Aorta (tissue), 5 donors: ENCODE data around the gene ZBED5. TPM values are rescaled to one million over a fixed set of nuclear protein-coding genes. Genes with fewer than 3 reads are reported as not detected.
"Not testable (repeated sequence)": the region's sequence is repeated elsewhere in the genome, so short reads cannot be mapped to it uniquely, and the experiment has no call there.

Experiments
- ATAC-seq: fragments of 200-7000 bp; cut with Tn5 transposase; one replicate; pipeline ENCODE4 v1.9.1; 2022; ENCODE audit warnings: moderate library complexity; ENCODE audit not compliant: low FRiP score
- DNase-seq, 2 donors: peaks; one replicate each; pipeline ENCODE4 v3.0.0-alpha.2; 2020
- H3K27ac ChIP-seq, 2 donors: one replicate each; pipeline ENCODE4 v1.5.1; 2013; ENCODE audit warnings: low read length in 2 of 2, mild to moderate bottlenecking in 2 of 2, moderate library complexity in 2 of 2, control low read depth in 1 of 2, inconsistent platforms in 1 of 2, low read depth in 1 of 2
- H3K27me3 ChIP-seq, 2 donors: one replicate each; pipeline ENCODE4 v1.6.1; 2013; ENCODE audit warnings: control low read depth in 1 of 2, low read length in 1 of 2, mild to moderate bottlenecking in 1 of 2, moderate library complexity in 1 of 2; ENCODE audit not compliant: insufficient read depth in 2 of 2, control insufficient read depth in 1 of 2
- H3K36me3 ChIP-seq, 2 donors: one replicate each; pipeline ENCODE4 v1.6.1; 2013; ENCODE audit warnings: control low read depth in 1 of 2, low read length in 1 of 2, mild to moderate bottlenecking in 1 of 2; ENCODE audit not compliant: insufficient read depth in 2 of 2, control insufficient read depth in 1 of 2
- H3K4me1 ChIP-seq, 2 donors: one replicate each; pipeline ENCODE4 v1.6.1; 2013; ENCODE audit warnings: low read length in 2 of 2, control low read depth in 1 of 2, mild to moderate bottlenecking in 1 of 2, moderate library complexity in 1 of 2; ENCODE audit not compliant: insufficient read depth in 2 of 2, control insufficient read depth in 1 of 2
- H3K4me3 ChIP-seq, 2 donors: one replicate each; pipeline ENCODE4 v1.5.1; 2013; ENCODE audit warnings: low read length in 2 of 2, control low read depth in 1 of 2, mild to moderate bottlenecking in 1 of 2
- H3K9me3 ChIP-seq: one replicate; pipeline ENCODE4 v1.6.1; 2013; ENCODE audit warnings: mild to moderate bottlenecking, low read length; ENCODE audit not compliant: control insufficient read depth
- WGBS, 2 donors: extraction: QIAGEN DNeasy Blood & Tissue Kit; methylation state at CpG; one replicate each; pipeline ENCODE4 v1.1.7; 2013; 5-methylcytosine and 5-hydroxymethylcytosine counted together
- intact Hi-C, 2 donors: fragments of 100-400 bp; cut with DNase I; formaldehyde crosslinking; loops; one replicate each; pipeline versions ENCODE4 v1.14.2 to v1.15.0; 2022
- polyA plus RNA-seq, 2 donors: library from polyadenylated mRNA; stranded (reverse); fragments of 200-250 nt; gene quantifications; one replicate each; pipeline ENCODE4 v1.2.3, GENCODE V29; 2013
- total RNA-seq, 2 donors: library from RNA; stranded (reverse); fragmentation: NEBNext Ultra II Directional; extraction: Animal tissue kit (Norgen Biotek cat#: 25700); gene quantifications; one replicate each; pipeline ENCODE4 v1.2.1, GENCODE V29; 2021
- donor health status: healthy with polysubstance abuse.
- donor health status: Bipolar disorder and iron deficiency.
- donor health status: DM: no; HTN: no; CAD: no.
- donor health status: DM: no; HTN: no; CAD: no.
- donor health status: DM: yes; HTN: yes; CAD: no.

Gene ZBED5
- total and polyA plus RNA-seq, 4 donors, result 16.5 to 63.8 (median 53.6) TPM

GRCh38 chr11:10897150-10897549, 39.3 kb upstream of the ZBED5 start:
- Histone ChIP-seq H3K4me1 (peaks cover 2 to 3% of the 10 kb centered on the region in 2 donors), H3K27me3 (no peaks in the 10 kb centered on the region), H3K36me3 (no peaks in the 10 kb centered on the region), H3K4me3 (no peak overlapping the region), H3K9me3 (no peaks in the 10 kb centered on the region), H3K27ac (no peak overlapping the region)
- no peak for DNase-seq
- intact Hi-C loops, result loop anchor here in 1 of 2 donors (5.0 kb wide), 1 partner anchor 35 kb away; no protein-coding TSS in a partner anchor
- WGBS, 2 donors, result 96 to 99% methylated on average over 1 of the region's 1 CpG
- ATAC-seq, result no peak

- Histone ChIP-seq H3K36me3 (no peaks in the 10 kb centered on the region), H3K27me3 (no peaks in the 10 kb centered on the region), H3K4me3 (no peak overlapping the region), H3K4me1 (peaks cover 2 to 3% of the 10 kb centered on the region in 2 donors), H3K9me3 (no peaks in the 10 kb centered on the region), H3K27ac (no peak overlapping the region)
- ATAC-seq (no peak), DNase-seq (no peak)
- 83 to 88% methylated on average over 9 of the region's 9 CpGs for WGBS, 2 donors
- intact Hi-C loops, result loop anchor here in 1 of 2 donors (5.0 kb wide), 1 partner anchor 34 kb away; no protein-coding TSS in a partner anchor
These were observed 38.6 kb upstream of the ZBED5 start for GRCh38 chr11:10896493-10896892.

GRCh38 chr11:10895285-10895684, 37.4 kb upstream of the ZBED5 start:
- Histone ChIP-seq H3K27me3 (no peaks in the 10 kb centered on the region), H3K4me1 (peaks cover 2 to 3% of the 10 kb centered on the region in 2 donors), H3K9me3 (no peaks in the 10 kb centered on the region), H3K4me3 (no peak overlapping the region), H3K27ac (no peak overlapping the region), H3K36me3 (no peaks in the 10 kb centered on the region)
- intact Hi-C loops, result loop anchor here in 1 of 2 donors (5.0 kb wide), 1 partner anchor 33 kb away; no protein-coding TSS in a partner anchor
- DNase-seq (no peak), ATAC-seq (no peak)
- WGBS, 2 donors, result 94 to 98% methylated on average over 2 of the region's 2 CpGs

GRCh38 chr11:10894666-10895065, 36.8 kb upstream of the ZBED5 start:
- H3K27me3 ChIP-seq, result no peaks in the 10 kb centered on the region
- intact Hi-C loops, result loop anchor here in 1 of 2 donors (5.0 kb wide), 1 partner anchor 32 kb away; no protein-coding TSS in a partner anchor
- H3K9me3 ChIP-seq, result no peaks in the 10 kb centered on the region
- H3K4me3 ChIP-seq, result no peak overlapping the region
- DNase-seq (no peak), ATAC-seq (no peak)
- no peak overlapping the region for H3K27ac ChIP-seq
- peaks cover 2 to 3% of the 10 kb centered on the region in 2 donors for H3K4me1 ChIP-seq
- 98 to 100% methylated on average over 1 of the region's 1 CpG for WGBS, 2 donors
- no peaks in the 10 kb centered on the region for H3K36me3 ChIP-seq

GRCh38 chr11:10893714-10894151, 35.9 kb upstream of the ZBED5 start:
- H3K27me3 ChIP-seq, result no peaks in the 10 kb centered on the region
- DNase-seq (no peak), ATAC-seq (no peak)
- no peaks in the 10 kb centered on the region for H3K36me3 ChIP-seq
- no peak overlapping the region for H3K27ac ChIP-seq
- peaks cover 0 to 2% of the 10 kb centered on the region in 2 donors for H3K4me1 ChIP-seq
- intact Hi-C loops, result no loop called here
- H3K9me3 ChIP-seq, result no peaks in the 10 kb centered on the region
- H3K4me3 ChIP-seq, result no peak overlapping the region

GRCh38 chr11:10892250-10892649, 34.4 kb upstream of the ZBED5 start:
- Histone ChIP-seq H3K36me3 (no peaks in the 10 kb centered on the region), H3K27me3 (no peaks in the 10 kb centered on the region), H3K27ac (no peak overlapping the region), H3K4me1 (peaks cover 0 to 2% of the 10 kb centered on the region in 2 donors), H3K4me3 (no peak overlapping the region), H3K9me3 (no peaks in the 10 kb centered on the region)
- WGBS, 2 donors, result 91 to 92% methylated on average over 2 of the region's 2 CpGs
- intact Hi-C loops, result no loop called here
- no peak for ATAC-seq
- DNase-seq, result no peak

GRCh38 chr11:10891151-10891720, 33.4 kb upstream of the ZBED5 start:
- 99 to 100% methylated on average over 1 of the region's 1 CpG for WGBS, 2 donors

GRCh38 chr11:10890083-10890482, 32.2 kb upstream of the ZBED5 start:
- H3K4me3 ChIP-seq, H3K27me3 ChIP-seq, H3K36me3 ChIP-seq, intact Hi-C loops, H3K4me1 ChIP-seq, ATAC-seq, H3K27ac ChIP-seq, DNase-seq, H3K9me3 ChIP-seq: not testable (repeated sequence)

More at GRCh38 chr11:10891151-10891720, 33.4 kb upstream of the ZBED5 start:
- ATAC-seq (no peak), DNase-seq (no peak)
- no peak overlapping the region for H3K27ac ChIP-seq
- H3K4me1 ChIP-seq, result peaks cover 0 to 2% of the 10 kb centered on the region in 2 donors
- no peaks in the 10 kb centered on the region for H3K27me3 ChIP-seq
- no peak overlapping the region for H3K4me3 ChIP-seq
- no peaks in the 10 kb centered on the region for H3K36me3 ChIP-seq
- no peaks in the 10 kb centered on the region for H3K9me3 ChIP-seq
- intact Hi-C loops, result no loop called here

- Histone ChIP-seq H3K36me3 (no peaks in the 10 kb centered on the region), H3K27me3 (no peaks in the 10 kb centered on the region), H3K9me3 (no peaks in the 10 kb centered on the region), H3K4me1 (no peaks in the 10 kb centered on the region), H3K4me3 (no peak overlapping the region), H3K27ac (peak overlapping the region in 1 of 2 donors; percentile 28)
- no peak for ATAC-seq
- no peak for DNase-seq
- intact Hi-C loops, result no loop called here
These were observed 29.5 kb upstream of the ZBED5 start for GRCh38 chr11:10887307-10887706.
